Measurements from ENCODE around the gene TMEM129. TPM values are rescaled to one million over a fixed set of nuclear protein-coding genes. Genes with fewer than 3 reads are reported as not detected.

Gene TMEM129
- total and polyA plus RNA-seq, 4 experiments from 2014 or later = 36.8 to 42.1 (median 40.5) TPM

DNA sequence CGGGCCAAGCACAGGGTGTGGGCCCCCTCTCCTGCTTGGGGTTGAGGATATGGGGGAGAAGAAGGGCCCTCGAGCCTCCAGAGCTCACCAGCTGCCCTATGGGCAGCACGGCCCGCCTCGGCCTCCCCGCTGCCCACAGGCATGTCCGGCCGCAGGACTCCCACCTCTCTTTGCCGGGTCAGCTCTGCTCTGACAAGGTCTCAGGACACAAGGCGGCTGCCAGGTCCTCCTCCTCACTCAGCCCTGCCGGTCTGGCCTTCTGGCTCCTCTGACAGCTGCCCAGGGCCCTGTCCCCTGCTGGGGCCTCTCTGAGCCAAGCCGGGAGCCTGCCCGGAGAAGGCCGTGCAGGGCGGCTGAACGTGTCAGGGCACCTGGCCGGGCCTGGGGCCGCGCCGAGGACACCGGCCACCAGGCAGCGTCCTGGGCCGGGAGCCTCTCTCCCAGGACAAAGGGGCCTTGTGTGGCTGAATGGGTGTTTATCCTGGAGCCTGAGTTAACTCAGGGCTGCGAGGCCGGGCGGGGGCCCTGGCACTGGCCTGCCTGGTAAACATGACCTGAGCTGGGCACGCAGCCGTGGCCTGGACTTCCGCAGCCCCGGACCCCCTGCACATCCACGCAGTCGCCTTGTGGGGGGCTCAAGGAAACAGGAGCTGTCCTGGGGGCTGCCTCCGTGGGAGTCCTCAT lies 25.9 kb upstream of the TMEM129 start:
- no peak overlapping the region for H3K27ac ChIP-seq (ENCODE audit: low read depth, low read length)
- no peak overlapping the region for H3K27ac Mint-ChIP-seq
- ChIA-PET POLR2A (ENCODE audit: partially characterized antibody) (no interaction called here), CTCF (ENCODE audit: partially characterized antibody) (interaction anchor here (0.8 to 11.3 kb wide), 7 partner anchors 11 to 194 kb away, joined by 3 to 160 read pairs (median 5); no protein-coding TSS in a partner anchor)
- H3K9me3 Mint-ChIP-seq = no peaks in the 10 kb centered on the region
- intact Hi-C loops (cut with micrococcal nuclease) = loop anchor here (1.0 kb wide), 1 partner anchor 63 kb away; no protein-coding TSS in a partner anchor
- H3K4me3 Mint-ChIP-seq = no peak overlapping the region
- no peaks in the 10 kb centered on the region for H3K4me1 ChIP-seq (ENCODE audit: insufficient read depth, low read length)
- H3K27me3 ChIP-seq (ENCODE audit: insufficient read depth, low read length) = no peaks in the 10 kb centered on the region
- DNase-seq = no peak
- no peak overlapping the region for H3K4me3 ChIP-seq (ENCODE audit: low read length in 2 of 2)
- H3K36me3 ChIP-seq (ENCODE audit: insufficient read depth, low read length) = peaks cover 7% of the 10 kb centered on the region
- peaks cover 0 to 5% (median 0%) of the 10 kb centered on the region in 4 donors for H3K4me1 Mint-ChIP-seq
- peaks cover 3 to 17% of the 10 kb centered on the region in 2 donors for H3K36me3 Mint-ChIP-seq
- no peaks in the 10 kb centered on the region for H3K9me3 ChIP-seq (ENCODE audit: control insufficient read depth in 1 of 2, low read length in 2 of 2)
- H3K27me3 Mint-ChIP-seq = no peaks in the 10 kb centered on the region

DNA sequence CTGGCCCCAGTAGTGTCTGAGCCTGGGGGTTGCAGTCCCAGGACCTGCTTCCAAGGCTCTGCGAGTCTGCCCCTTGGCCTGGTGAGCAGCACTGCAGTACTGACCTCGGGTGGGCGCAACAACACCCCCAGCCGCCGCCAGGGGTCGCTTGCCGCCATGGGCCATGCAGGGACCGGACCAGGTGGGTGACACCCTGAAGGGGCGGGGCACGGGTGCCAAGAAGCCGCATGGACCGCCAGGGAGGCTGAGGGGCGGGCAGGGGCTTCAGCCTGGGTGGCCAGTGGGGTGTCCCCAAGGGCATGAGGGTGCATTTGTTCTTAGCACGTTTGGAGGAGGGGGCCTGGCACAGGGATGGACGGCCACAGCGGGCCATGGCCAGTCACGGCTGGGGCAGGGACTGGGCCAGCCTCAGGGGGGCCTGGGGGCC lies 25.2 kb upstream of the TMEM129 start:
- POLR2A ChIA-PET (ENCODE audit: partially characterized antibody) = no interaction called here
- no peaks in the 10 kb centered on the region for H3K27me3 Mint-ChIP-seq
- peak; percentile 53 to 67 (median 64) for DNase-seq
- H3K4me3 ChIP-seq (ENCODE audit: low read length in 2 of 2) = no peak overlapping the region
- H3K27ac Mint-ChIP-seq = no peak overlapping the region
- no peaks in the 10 kb centered on the region for H3K9me3 Mint-ChIP-seq
- H3K9me3 ChIP-seq (ENCODE audit: control insufficient read depth in 1 of 2, low read length in 2 of 2) = no peaks in the 10 kb centered on the region
- peaks cover 9 to 23% of the 10 kb centered on the region in 2 donors for H3K36me3 Mint-ChIP-seq
- H3K36me3 ChIP-seq (ENCODE audit: insufficient read depth, low read length) = peaks cover 15% of the 10 kb centered on the region
- no peaks in the 10 kb centered on the region for H3K27me3 ChIP-seq (ENCODE audit: insufficient read depth, low read length)
- intact Hi-C loops (cut with micrococcal nuclease) = loop anchor here (1.0 kb wide), 1 partner anchor 64 kb away; no protein-coding TSS in a partner anchor
- H3K27ac ChIP-seq (ENCODE audit: low read depth, low read length) = no peak overlapping the region
- H3K4me3 Mint-ChIP-seq = no peak overlapping the region
- no peaks in the 10 kb centered on the region for H3K4me1 ChIP-seq (ENCODE audit: insufficient read depth, low read length)
- CTCF ChIA-PET (ENCODE audit: partially characterized antibody) = interaction anchor here (0.9 to 11.3 kb wide), 3 partner anchors 53 to 160 kb away, joined by 4 to 160 read pairs (median 26); no protein-coding TSS in a partner anchor
- peaks cover 0 to 5% (median 0%) of the 10 kb centered on the region in 4 donors for H3K4me1 Mint-ChIP-seq

- Histone ChIP-seq H3K27me3 (ENCODE audit: insufficient read depth, low read length) (no peaks in the 10 kb centered on the region), H3K4me1 (ENCODE audit: insufficient read depth, low read length) (no peaks in the 10 kb centered on the region), H3K27ac (ENCODE audit: low read depth, low read length) (no peak overlapping the region), H3K9me3 (ENCODE audit: control insufficient read depth in 1 of 2, low read length in 2 of 2) (no peaks in the 10 kb centered on the region), H3K36me3 (ENCODE audit: insufficient read depth, low read length) (peaks cover 21% of the 10 kb centered on the region), H3K4me3 (ENCODE audit: low read length in 2 of 2) (no peak overlapping the region)
- intact Hi-C loops (cut with micrococcal nuclease) = loop anchor here (1.0 kb wide), 1 partner anchor 65 kb away; no protein-coding TSS in a partner anchor
- Mint-ChIP-seq H3K27me3 (no peaks in the 10 kb centered on the region), H3K9me3 (no peaks in the 10 kb centered on the region), H3K4me3 (no peak overlapping the region), H3K4me1 (peaks cover 0 to 2% (median 0%) of the 10 kb centered on the region in 4 donors), H3K36me3 (peaks cover 12 to 27% of the 10 kb centered on the region in 2 donors), H3K27ac (no peak overlapping the region)
- DNase-seq = no peak
- CTCF ChIA-PET (ENCODE audit: partially characterized antibody) = interaction anchor here (0.9 to 11.3 kb wide), 4 partner anchors 43 to 160 kb away, joined by 3 to 160 read pairs (median 15); no protein-coding TSS in a partner anchor
- POLR2A ChIA-PET (ENCODE audit: partially characterized antibody) = no interaction called here
These were observed 24.6 kb upstream of the TMEM129 start for GRCh38 chr4:1745697-1746096.

GRCh38 chr4:1745165-1745564 lies 24.0 kb upstream of the TMEM129 start:
- ChIA-PET CTCF (ENCODE audit: partially characterized antibody) (interaction anchor here (0.8 to 11.3 kb wide), 7 partner anchors 15 to 167 kb away, joined by 3 to 160 read pairs (median 3); no protein-coding TSS in a partner anchor), POLR2A (ENCODE audit: partially characterized antibody) (no interaction called here)
- peak overlapping the region in 1 of 8 donors; percentile 61 for H3K4me3 Mint-ChIP-seq
- no peaks in the 10 kb centered on the region for H3K27me3 Mint-ChIP-seq
- H3K36me3 Mint-ChIP-seq = peaks cover 15 to 30% of the 10 kb centered on the region in 2 donors
- no peaks in the 10 kb centered on the region for H3K9me3 Mint-ChIP-seq
- Histone ChIP-seq H3K4me1 (ENCODE audit: insufficient read depth, low read length) (no peaks in the 10 kb centered on the region), H3K9me3 (ENCODE audit: control insufficient read depth in 1 of 2, low read length in 2 of 2) (no peaks in the 10 kb centered on the region), H3K27ac (ENCODE audit: low read depth, low read length) (no peak overlapping the region), H3K27me3 (ENCODE audit: insufficient read depth, low read length) (no peaks in the 10 kb centered on the region), H3K36me3 (ENCODE audit: insufficient read depth, low read length) (peaks cover 25% of the 10 kb centered on the region), H3K4me3 (ENCODE audit: low read length in 2 of 2) (no peak overlapping the region)
- H3K27ac Mint-ChIP-seq = peak overlapping the region in 2 of 7 donors; percentile 21 to 81
- no peaks in the 10 kb centered on the region for H3K4me1 Mint-ChIP-seq
- intact Hi-C loops (cut with micrococcal nuclease) = no loop called here
- DNase-seq = no peak

GRCh38 chr4:1744552-1744951 lies 23.4 kb upstream of the TMEM129 start:
- Histone ChIP-seq H3K27ac (ENCODE audit: low read depth, low read length) (no peak overlapping the region), H3K4me1 (ENCODE audit: insufficient read depth, low read length) (no peaks in the 10 kb centered on the region), H3K27me3 (ENCODE audit: insufficient read depth, low read length) (no peaks in the 10 kb centered on the region), H3K36me3 (ENCODE audit: insufficient read depth, low read length) (peaks cover 25% of the 10 kb centered on the region), H3K4me3 (ENCODE audit: low read length in 2 of 2) (no peak overlapping the region), H3K9me3 (ENCODE audit: control insufficient read depth in 1 of 2, low read length in 2 of 2) (no peaks in the 10 kb centered on the region)
- ChIA-PET CTCF (ENCODE audit: partially characterized antibody) (interaction anchor here (0.8 to 11.3 kb wide), 7 partner anchors 14 to 168 kb away, joined by 3 to 160 read pairs (median 3); no protein-coding TSS in a partner anchor), POLR2A (ENCODE audit: partially characterized antibody) (no interaction called here)
- no peak for DNase-seq
- Mint-ChIP-seq H3K9me3 (no peaks in the 10 kb centered on the region), H3K4me3 (no peak overlapping the region), H3K27me3 (no peaks in the 10 kb centered on the region), H3K27ac (peak overlapping the region in 2 of 7 donors; percentile 21 to 57), H3K36me3 (peaks cover 15 to 31% of the 10 kb centered on the region in 2 donors), H3K4me1 (no peaks in the 10 kb centered on the region)
- intact Hi-C loops (cut with micrococcal nuclease) = no loop called here

- Histone ChIP-seq H3K27me3 (ENCODE audit: insufficient read depth, low read length) (no peaks in the 10 kb centered on the region), H3K4me1 (ENCODE audit: insufficient read depth, low read length) (no peaks in the 10 kb centered on the region), H3K27ac (ENCODE audit: low read depth, low read length) (no peak overlapping the region), H3K9me3 (ENCODE audit: control insufficient read depth in 1 of 2, low read length in 2 of 2) (no peaks in the 10 kb centered on the region), H3K36me3 (ENCODE audit: insufficient read depth, low read length) (peaks cover 28% of the 10 kb centered on the region), H3K4me3 (ENCODE audit: low read length in 2 of 2) (no peak overlapping the region)
- peak overlapping the region in 1 of 7 donors; percentile 41 for H3K27ac Mint-ChIP-seq
- POLR2A ChIA-PET (ENCODE audit: partially characterized antibody) = no interaction called here
- intact Hi-C loops (cut with micrococcal nuclease) = no loop called here
- H3K4me1 Mint-ChIP-seq = no peaks in the 10 kb centered on the region
- no peaks in the 10 kb centered on the region for H3K27me3 Mint-ChIP-seq
- peaks cover 17 to 34% of the 10 kb centered on the region in 2 donors for H3K36me3 Mint-ChIP-seq
- no peak for DNase-seq
- CTCF ChIA-PET (ENCODE audit: partially characterized antibody) = interaction anchor here (0.9 to 11.3 kb wide), 3 partner anchors 68 to 169 kb away, joined by 3 to 160 read pairs (median 4); no protein-coding TSS in a partner anchor
- peaks cover 0 to 2% (median 0%) of the 10 kb centered on the region in 8 donors for H3K9me3 Mint-ChIP-seq
- H3K4me3 Mint-ChIP-seq = no peak overlapping the region
These were observed 22.9 kb upstream of the TMEM129 start for GRCh38 chr4:1743975-1744374.

DNA sequence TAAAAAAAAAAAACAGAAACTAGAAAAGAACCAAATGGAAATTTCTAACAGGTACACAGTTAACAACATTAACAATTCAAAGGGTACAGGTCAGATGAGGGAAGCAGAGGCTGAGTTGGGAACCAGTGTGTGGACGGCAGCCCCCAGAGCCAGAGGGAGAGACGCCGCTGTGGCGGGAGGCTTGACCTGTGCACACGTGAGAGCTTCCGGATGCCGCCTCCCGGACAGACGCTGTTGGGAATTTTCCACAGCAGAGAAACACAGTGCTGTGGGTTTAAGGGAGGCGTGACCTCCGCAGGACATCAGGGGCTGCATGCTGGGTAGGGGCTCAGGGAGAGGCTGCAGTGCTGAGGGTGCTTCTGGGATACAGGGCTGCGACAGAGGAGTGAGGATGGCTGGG lies 22.4 kb upstream of the TMEM129 start:
- CTCF ChIA-PET (ENCODE audit: partially characterized antibody) = interaction anchor here (0.7 to 11.3 kb wide), 3 partner anchors 116 to 169 kb away, joined by 3 to 160 read pairs (median 3); no protein-coding TSS in a partner anchor
- peak overlapping the region in 1 of 7 donors; percentile 41 for H3K27ac Mint-ChIP-seq

More for the DNA sequence above, 22.4 kb upstream of the TMEM129 start:
- H3K9me3 ChIP-seq (ENCODE audit: control insufficient read depth in 1 of 2, low read length in 2 of 2) = no peaks in the 10 kb centered on the region
- H3K27me3 Mint-ChIP-seq = no peaks in the 10 kb centered on the region
- peaks cover 21 to 38% of the 10 kb centered on the region in 2 donors for H3K36me3 Mint-ChIP-seq
- DNase-seq = no peak
- intact Hi-C loops (cut with micrococcal nuclease) = no loop called here
- H3K4me3 Mint-ChIP-seq = no peak overlapping the region
- no peaks in the 10 kb centered on the region for H3K27me3 ChIP-seq (ENCODE audit: insufficient read depth, low read length)
- peaks cover 30% of the 10 kb centered on the region for H3K36me3 ChIP-seq (ENCODE audit: insufficient read depth, low read length)
- no peak overlapping the region for H3K27ac ChIP-seq (ENCODE audit: low read depth, low read length)
- POLR2A ChIA-PET (ENCODE audit: partially characterized antibody) = no interaction called here
- no peak overlapping the region for H3K4me3 ChIP-seq (ENCODE audit: low read length in 2 of 2)
- peaks cover 0 to 6% (median 4%) of the 10 kb centered on the region in 8 donors for H3K9me3 Mint-ChIP-seq
- no peaks in the 10 kb centered on the region for H3K4me1 ChIP-seq (ENCODE audit: insufficient read depth, low read length)
- H3K4me1 Mint-ChIP-seq = no peaks in the 10 kb centered on the region

Data from CD4-positive, alpha-beta memory T cell (primary cell).